HepG2 (cell line): ENCODE data around the gene FAHD2A. TPM values are rescaled to one million over a fixed set of nuclear protein-coding genes. Genes with fewer than 3 reads are reported as not detected.

Experiments used
- polyA plus RNA-seq, 8 experiments: library from polyadenylated mRNA; depleted of rRNA in 3 of 8; stranded (reverse) in 7 of 8; unstranded in 1 of 8; fragments of >200 nt; fragmentation: Illumina TruSeq in 4 of 8; extraction: Trizol in 4 of 8; gene quantifications; 2 replicates each; pipeline versions ENCODE4 v1.2.1 to v1.2.3, GENCODE V29; 2011 to 2016; ENCODE audit warnings: low read depth in 4 of 8, missing spikeins in 1 of 8, mixed read lengths in 1 of 8; ENCODE audit not compliant: insufficient read depth in 1 of 8
- small RNA-seq, 3 experiments: library from RNA; depleted of rRNA; stranded (forward); fragments of <200 nt; gene quantifications; one replicate each; pipeline ENCODE3, GENCODE V24; 2012; ENCODE audit warnings: low read depth in 2 of 3, low replicate concordance in 1 of 3; ENCODE audit not compliant: insufficient read length in 3 of 3, insufficient read depth in 2 of 3
- total RNA-seq, 5 experiments: library from RNA; depleted of rRNA; stranded (reverse); fragments of >200 nt; fragmentation: Illumina TruSeq; extraction: Trizol; gene quantifications; 2 replicates each; pipeline ENCODE4 v1.2.3, GENCODE V29; 2016; ENCODE audit warnings: low read depth in 1 of 5

FAHD2A gene
- total and polyA plus RNA-seq, 2 of the 13 experiments (the other 11 are each of a cell fraction or from before 2014, with no cell fraction given) = 34.0 to 44.2 TPM

Small RNA genes within 50 kb of the gene (small RNA-seq; reads per million reads assigned to genes)
- gene AC133104.2 = 0 reads per million in 3 experiments

Other genes with a start within 250 kb of the FAHD2A start
- gene ZNF514, start 242.9 kb upstream of the FAHD2A start, total RNA-seq (2016; rRNA removed; fragmentation: Illumina TruSeq; extraction: Trizol) = 12.4 and 15.2 TPM in 2 replicates
- 18.7 and 20.1 TPM in 2 replicates for gene ZNF514, start 242.9 kb upstream of the FAHD2A start, polyA plus RNA-seq (2011; rRNA removed)
- 6.1 and 8.5 TPM in 2 replicates for gene ZNF2, start 236.9 kb upstream of the FAHD2A start, total RNA-seq (2016; rRNA removed; fragmentation: Illumina TruSeq; extraction: Trizol)
- gene ZNF2, start 236.9 kb upstream of the FAHD2A start, polyA plus RNA-seq (2011; rRNA removed) = 4.3 and 4.4 TPM in 2 replicates
- gene ZNF892, start 195.2 kb upstream of the FAHD2A start, total RNA-seq (2016; rRNA removed; fragmentation: Illumina TruSeq; extraction: Trizol) = 0.21 TPM in 1 of 2 replicates, not detected in the other
- gene ZNF892, start 195.2 kb upstream of the FAHD2A start, polyA plus RNA-seq (2011; rRNA removed) = not detected in 2 replicates
- gene PROM2, start 128.3 kb upstream of the FAHD2A start, total RNA-seq (2016; rRNA removed; fragmentation: Illumina TruSeq; extraction: Trizol) = not detected in 2 replicates
- not detected in 2 replicates for gene PROM2, start 128.3 kb upstream of the FAHD2A start, polyA plus RNA-seq (2011; rRNA removed)
- not detected in 2 replicates for gene KCNIP3, start 105.4 kb upstream of the FAHD2A start, total RNA-seq (2016; rRNA removed; fragmentation: Illumina TruSeq; extraction: Trizol)
- gene KCNIP3, start 105.4 kb upstream of the FAHD2A start, polyA plus RNA-seq (2011; rRNA removed) = not detected in 2 replicates
- gene TRIM43B, start 82.0 kb downstream of the FAHD2A start, total RNA-seq (2016; rRNA removed; fragmentation: Illumina TruSeq; extraction: Trizol) = not detected in 2 replicates
- not detected in 2 replicates for gene TRIM43B, start 82.0 kb downstream of the FAHD2A start, polyA plus RNA-seq (2011; rRNA removed)
- gene TRIM43, start 189.3 kb downstream of the FAHD2A start, total RNA-seq (2016; rRNA removed; fragmentation: Illumina TruSeq; extraction: Trizol) = not detected in 2 replicates
- not detected in 2 replicates for gene TRIM43, start 189.3 kb downstream of the FAHD2A start, polyA plus RNA-seq (2011; rRNA removed)